WERI-Rb-1 (cell line): ENCODE data around the gene PHOSPHO2.

ENCODE experiments used
- DNase-seq: peaks from one replicate; pipeline ENCODE4 v3.0.0-alpha.2; 2020
- H3K27ac ChIP-seq: fragments of 250-450 bp; sonication (Bioruptor Pico); 2 replicates; pipeline ENCODE4 v1.5.1; 2020; ENCODE audit warnings: mild to moderate bottlenecking, moderate library complexity
- H3K27me3 ChIP-seq: fragments of 250-450 bp; sonication (Bioruptor Pico); 2 replicates; pipeline ENCODE4 v1.5.1; 2021; ENCODE audit warnings: mild to moderate bottlenecking, low read depth, moderate library complexity; ENCODE audit not compliant: insufficient read depth, severe bottlenecking
- H3K36me3 ChIP-seq: fragments of 250-450 bp; sonication (Bioruptor Pico); 2 replicates; pipeline ENCODE4 v1.5.1; 2020; ENCODE audit warnings: mild to moderate bottlenecking, moderate library complexity
- H3K4me3 ChIP-seq: 2 replicates; pipeline ENCODE4 v1.5.1; 2011; ENCODE audit warnings: low read depth, mild to moderate bottlenecking, control low read depth, low read length
- H3K9me3 ChIP-seq: fragments of 250-450 bp; sonication (Bioruptor Pico); 2 replicates; pipeline ENCODE4 v1.5.1; 2021; ENCODE audit warnings: mild to moderate bottlenecking, moderate library complexity; ENCODE audit not compliant: severe bottlenecking
- CTCF ChIP-seq: IDR thresholded peaks from 2 replicates; pipeline ENCODE4 v1.5.1; 2011; ENCODE audit warnings: low read depth, mild to moderate bottlenecking, control low read depth, inconsistent platforms, low read length

PHOSPHO2 gene

GRCh38 chr2:169739351-169739750 is 45.1 kb downstream of the PHOSPHO2 start:
- no peaks in the 10 kb centered on the region for H3K9me3 ChIP-seq
- H3K27me3 ChIP-seq = no peaks in the 10 kb centered on the region
- no peak for TF ChIP-seq CTCF
- H3K36me3 ChIP-seq = peaks cover 75% of the 10 kb centered on the region
- no peak for DNase-seq
- no peak overlapping the region for H3K4me3 ChIP-seq
- no peak overlapping the region for H3K27ac ChIP-seq

GRCh38 chr2:169743549-169743948 is 49.3 kb downstream of the PHOSPHO2 start:
- Histone ChIP-seq H3K27me3 (no peaks in the 10 kb centered on the region), H3K36me3 (peaks cover 78% of the 10 kb centered on the region), H3K4me3 (no peak overlapping the region), H3K9me3 (no peaks in the 10 kb centered on the region), H3K27ac (peak overlapping the region; percentile 51)
- peak; percentile 72 for DNase-seq
- no peak for TF ChIP-seq CTCF

GRCh38 chr2:169746240-169746639 is 52.0 kb downstream of the PHOSPHO2 start:
- no peak overlapping the region for H3K27ac ChIP-seq
- DNase-seq = no peak
- H3K36me3 ChIP-seq = peaks cover 81% of the 10 kb centered on the region
- H3K27me3 ChIP-seq = no peaks in the 10 kb centered on the region
- H3K4me3 ChIP-seq = no peak overlapping the region
- no peak for TF ChIP-seq CTCF
- no peaks in the 10 kb centered on the region for H3K9me3 ChIP-seq

GRCh38 chr2:169748319-169748718 is 54.0 kb downstream of the PHOSPHO2 start:
- no peaks in the 10 kb centered on the region for H3K9me3 ChIP-seq
- no peak overlapping the region for H3K4me3 ChIP-seq
- H3K36me3 ChIP-seq = peaks cover 78% of the 10 kb centered on the region
- H3K27me3 ChIP-seq = no peaks in the 10 kb centered on the region
- H3K27ac ChIP-seq = no peak overlapping the region
- DNase-seq = no peak
- no peak for TF ChIP-seq CTCF
